ENCODE measurements around the gene NLRP1.
A peak's percentile ranks its signal among the peaks of the same experiment; 100 is the strongest.

Gene NLRP1

DNA sequence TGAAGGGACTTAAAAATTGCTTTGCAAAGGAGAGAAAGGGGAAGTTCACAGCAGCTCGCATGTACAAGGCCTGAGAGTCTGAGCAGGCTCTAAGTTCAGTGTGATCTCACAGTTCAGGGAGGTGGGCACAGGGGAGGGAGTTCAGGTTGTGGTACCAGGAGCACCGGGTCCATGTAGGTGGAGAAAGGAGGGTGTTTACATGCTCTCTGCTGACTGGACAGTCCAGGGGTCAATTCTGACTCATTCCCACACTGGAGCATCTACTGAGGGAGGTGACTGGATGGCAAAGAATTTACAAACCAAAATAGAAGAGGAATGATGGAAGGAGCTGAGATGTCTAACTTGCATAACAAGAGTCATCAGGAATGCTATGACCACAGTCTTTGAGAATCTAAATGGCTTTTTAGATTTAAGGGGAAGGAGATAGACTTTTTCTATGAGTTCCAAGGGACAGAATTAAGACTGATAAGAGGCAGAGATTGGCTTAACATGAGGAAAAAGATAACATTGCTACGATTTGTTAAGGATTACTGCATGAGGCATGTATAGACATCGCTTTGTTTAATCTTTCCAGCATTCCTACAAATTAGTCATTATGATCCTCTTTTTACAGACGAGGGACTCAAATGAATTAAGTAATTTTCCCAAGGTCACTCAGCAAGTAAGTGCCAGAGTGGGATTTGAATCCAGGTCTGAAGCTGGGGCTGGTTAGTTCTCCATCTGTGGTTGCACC lies 68.1 kb downstream of the NLRP1 start:
- no peak for DNase-seq (ENCODE audit: low read depth)

DNA sequence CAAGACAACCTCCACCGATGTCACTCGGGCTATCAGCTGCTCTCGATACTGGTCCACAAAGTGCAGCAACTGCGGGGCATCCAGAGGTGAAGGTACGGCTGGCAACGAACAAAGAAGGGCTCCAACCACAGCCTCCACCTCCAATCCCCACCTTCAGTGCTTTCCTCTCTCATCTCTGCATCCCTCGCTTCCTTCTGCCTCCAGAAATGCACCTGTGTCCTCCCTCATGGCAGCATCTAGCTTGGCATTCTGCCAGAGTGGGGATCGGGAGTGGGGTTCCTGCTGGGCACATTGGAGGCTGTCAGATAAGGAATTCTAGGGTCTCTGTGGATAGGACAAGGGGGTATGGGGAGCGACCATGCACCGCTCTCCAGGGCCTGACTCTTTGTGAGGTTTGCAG lies 69.3 kb downstream of the NLRP1 start:
- DNase-seq (ENCODE audit: low read depth), result no peak

DNA sequence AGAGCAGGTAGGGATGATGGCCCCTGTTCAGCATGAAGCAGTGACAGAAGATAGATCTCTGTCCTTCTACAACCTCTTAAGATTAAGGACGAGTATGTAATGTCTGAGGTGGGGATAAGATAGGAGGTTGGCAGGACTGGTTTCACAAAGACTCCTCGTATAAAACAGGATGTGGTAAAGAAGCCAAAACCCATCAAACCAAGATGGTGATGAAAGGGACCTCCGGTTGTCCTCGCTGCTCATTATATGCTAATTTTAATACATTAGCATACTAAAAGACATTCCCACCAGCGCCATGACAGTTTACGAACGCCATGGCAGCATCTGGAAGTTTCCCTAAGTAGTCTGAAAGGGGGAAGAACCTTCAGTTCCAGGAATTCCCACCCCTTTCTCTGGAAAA lies 70.7 kb downstream of the NLRP1 start:
- no peak for DNase-seq (ENCODE audit: low read depth)

DNA sequence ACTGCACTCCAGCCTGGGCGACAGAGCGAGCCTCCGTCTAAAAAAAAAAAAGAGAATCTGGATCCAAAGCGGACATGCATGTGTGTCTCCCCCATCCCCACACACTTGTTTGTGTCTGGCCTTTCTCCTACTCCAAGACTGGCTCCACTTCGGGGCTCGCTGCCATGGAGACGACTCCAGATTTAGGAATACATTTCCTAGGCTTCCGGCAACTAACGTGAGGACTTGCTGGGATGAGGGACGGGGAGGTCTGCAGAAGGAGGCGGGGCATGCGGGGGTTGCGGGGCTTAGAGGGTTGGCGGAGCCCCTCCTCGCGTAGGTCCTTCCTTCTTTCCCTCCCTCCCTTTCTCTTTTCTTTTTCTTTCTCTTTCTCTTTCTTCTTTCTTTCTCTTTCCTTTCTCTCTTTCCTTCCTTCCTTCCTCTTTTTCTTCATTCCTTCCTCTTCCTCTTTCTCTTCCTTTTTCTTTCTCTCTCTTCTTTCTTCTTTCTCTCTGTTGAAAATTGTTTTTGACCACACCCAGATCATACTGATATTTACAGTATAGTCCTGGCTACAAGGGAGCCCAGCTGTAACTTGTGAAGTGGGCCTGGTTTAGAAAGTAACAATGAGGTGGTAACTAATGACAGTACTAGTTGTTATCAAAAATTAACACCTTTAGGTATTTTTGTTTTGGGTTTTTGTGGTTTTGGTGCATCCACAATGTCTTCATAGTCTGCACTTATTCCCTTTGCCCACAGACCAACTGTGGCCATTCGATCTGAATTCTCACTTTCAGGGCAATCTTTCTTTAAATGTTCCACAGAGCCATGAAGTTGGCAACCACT lies 72.7 kb downstream of the NLRP1 start:
- no peak for DNase-seq (ENCODE audit: low read depth)

DNA sequence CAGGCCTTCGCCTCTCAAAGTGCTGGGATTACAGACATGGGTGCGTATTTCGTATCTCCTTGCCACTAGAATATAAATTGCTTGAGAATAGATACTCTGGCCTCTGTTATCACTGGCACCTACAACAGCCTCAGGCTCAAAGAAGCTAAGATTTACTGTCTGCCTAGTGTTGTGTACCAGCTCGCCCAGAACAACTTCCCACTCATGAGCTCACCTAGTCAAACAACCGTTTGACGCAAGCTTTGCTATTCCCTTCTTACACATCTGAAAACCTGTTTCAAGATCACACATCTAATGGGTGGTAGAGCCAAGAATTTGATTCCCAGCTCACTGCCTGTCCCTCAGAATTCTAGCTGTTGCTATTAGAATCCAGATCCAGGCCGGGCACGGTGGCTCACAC lies 73.5 kb downstream of the NLRP1 start:
- no peak for DNase-seq (ENCODE audit: low read depth)

DNA sequence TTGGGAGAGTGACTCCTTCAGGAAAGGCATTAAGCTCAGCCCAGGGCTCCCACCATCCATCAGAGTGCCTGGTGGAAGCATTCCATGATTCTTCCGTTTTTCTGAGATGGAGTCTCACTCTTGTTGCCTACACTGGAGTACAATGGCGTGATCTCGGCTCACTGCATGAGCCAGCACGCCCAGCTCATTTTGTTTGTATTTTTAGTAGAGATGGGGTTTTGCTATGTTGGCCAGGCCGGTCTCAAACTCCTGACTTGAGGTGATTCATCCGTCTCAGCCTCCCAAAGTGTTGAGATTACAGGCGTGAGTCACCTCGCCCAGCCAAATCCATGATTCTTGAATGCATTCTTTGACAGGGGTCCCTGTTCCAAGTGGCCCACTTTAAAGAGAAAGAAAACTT lies 74.8 kb downstream of the NLRP1 start:
- DNase-seq (ENCODE audit: low read depth), result no peak

DNA sequence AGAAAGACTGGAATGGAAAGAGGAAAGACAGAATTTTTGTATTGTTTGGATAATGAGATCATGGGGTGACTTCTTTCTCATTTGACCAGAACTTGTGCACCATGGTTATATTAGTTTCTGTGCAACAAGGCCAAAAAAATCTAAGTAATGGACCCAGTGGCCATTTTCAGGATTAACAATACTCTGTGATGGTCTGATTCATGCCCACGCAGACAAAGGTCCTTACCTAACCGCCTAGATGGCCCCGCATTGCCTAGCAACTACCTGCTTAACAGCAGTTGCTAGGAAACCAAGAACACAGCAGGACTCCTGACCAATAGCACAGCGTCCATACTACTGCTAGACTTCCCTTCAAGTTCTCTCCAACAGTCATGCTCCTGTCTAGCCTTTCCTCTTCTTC lies 75.5 kb downstream of the NLRP1 start:
- no peak for DNase-seq (ENCODE audit: low read depth)

DNA sequence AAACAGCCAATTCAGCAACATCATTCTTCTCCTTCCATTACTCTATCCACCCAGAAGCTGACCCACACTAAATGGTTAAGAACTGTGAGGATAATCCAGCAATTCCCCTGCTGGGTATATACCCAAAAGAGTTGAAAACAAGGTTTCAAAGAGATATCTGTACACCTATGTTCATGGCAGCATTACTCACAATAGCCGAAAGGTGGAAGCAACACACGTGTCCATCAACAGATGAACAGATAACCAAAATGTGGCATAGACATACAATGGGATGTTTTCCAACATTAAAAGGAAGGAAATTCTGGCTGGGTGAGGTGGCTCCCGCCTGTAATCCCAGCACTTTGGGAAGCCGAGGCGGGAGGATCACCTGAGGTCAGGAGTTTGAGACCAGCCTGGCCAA lies 78.0 kb downstream of the NLRP1 start:
- no peak for DNase-seq (ENCODE audit: low read depth)

DNA sequence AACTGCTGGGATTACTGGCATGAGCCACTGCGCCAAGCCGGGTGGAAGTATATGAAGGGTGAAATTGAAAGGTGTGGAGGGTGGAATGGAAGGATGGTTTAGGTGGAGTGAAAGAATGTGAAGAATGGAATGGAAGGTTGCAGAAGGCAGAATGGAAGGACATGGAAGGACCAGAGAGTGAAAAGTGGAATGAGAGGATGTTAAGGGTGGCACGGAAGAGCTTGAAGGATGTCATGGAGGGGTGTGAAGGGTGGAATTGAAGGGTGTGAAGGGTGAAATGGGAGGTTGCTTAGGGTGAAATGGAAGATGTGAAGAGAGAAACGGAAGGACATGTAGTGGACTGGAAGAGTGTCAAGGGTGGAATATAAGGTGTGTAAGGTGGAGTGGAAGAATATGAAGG lies 81.8 kb downstream of the NLRP1 start:
- no peak for DNase-seq (ENCODE audit: low read depth)

DNA sequence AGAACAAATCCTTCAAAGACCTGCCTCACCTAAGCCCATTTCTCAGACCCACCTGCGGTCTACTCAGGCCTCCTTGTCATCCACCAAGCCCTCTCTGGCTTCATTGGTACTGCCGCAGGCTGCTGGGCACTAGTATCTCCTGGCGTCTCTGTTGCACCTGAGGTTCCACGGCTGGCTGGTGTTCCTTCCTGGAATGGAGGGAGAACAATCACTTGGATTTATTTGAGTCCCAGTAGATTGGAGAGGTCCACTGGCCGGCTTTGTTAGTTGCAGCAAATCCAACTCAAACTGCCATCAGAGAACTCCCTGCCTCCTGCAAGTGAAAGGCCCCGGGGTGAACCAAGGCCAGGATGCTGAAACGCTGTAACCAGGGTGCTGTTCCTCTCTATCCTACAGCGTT lies 82.6 kb downstream of the NLRP1 start:
- no peak for DNase-seq (ENCODE audit: low read depth)

DNA sequence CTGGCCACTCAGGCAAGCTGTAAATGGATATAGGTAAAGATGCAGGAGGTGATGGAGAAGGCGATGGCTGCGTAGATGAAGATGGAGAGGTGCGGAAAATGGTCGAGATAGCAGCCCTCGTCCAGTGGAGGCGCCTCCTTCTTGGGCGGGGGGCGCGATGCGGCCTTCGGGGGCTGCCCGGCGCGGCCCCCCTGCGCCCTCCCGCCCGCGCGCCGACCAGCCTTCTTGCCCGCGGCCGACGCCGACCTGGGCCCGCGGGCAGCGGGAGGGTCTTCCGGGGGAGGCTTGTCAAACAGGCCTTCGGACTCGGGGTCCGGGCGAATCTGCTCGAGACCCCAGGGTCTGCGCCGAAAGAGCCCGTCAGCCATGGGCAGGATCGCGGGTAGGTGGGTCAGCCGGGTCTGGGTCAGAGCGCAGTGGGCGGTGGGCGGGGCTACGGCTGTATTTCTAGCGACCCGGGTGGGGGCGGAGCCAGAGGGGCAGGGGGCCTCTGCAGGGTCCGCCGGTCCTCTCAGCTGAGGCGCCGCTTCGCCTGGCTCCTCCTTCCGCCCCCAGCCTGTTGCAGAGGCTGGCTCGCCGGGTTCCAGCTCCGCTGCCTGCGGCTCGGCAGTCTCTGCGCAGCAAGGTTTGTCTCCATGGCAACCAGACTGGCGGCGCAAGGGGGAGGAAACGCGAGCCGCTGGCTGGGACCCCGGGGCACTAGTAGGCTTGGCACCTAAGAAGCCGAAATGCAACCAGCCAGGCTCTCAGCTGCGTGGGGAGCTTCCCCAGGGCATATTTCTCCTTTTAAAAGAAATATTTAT lies 83.5 kb downstream of the NLRP1 start:
- DNase-seq (ENCODE audit: low read depth), result peak; percentile 72

DNA sequence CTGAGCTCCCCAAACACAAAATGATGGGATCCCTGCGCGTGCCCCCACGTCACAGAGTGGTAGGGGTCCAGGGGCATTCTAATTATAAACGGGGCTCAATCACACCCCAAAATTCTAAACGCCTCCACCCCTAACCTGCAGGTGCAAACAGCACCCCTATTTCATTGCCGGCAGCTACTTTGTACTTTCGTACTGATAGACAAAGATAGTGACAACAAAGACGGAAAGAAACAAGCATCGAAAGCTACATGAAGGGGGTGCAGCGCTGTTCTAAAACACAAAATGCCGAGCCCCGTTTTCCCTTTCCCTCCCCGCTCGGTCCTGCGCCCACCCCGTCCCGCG lies 84.1 kb downstream of the NLRP1 start:
- DNase-seq (ENCODE audit: low read depth), result no peak

DNA sequence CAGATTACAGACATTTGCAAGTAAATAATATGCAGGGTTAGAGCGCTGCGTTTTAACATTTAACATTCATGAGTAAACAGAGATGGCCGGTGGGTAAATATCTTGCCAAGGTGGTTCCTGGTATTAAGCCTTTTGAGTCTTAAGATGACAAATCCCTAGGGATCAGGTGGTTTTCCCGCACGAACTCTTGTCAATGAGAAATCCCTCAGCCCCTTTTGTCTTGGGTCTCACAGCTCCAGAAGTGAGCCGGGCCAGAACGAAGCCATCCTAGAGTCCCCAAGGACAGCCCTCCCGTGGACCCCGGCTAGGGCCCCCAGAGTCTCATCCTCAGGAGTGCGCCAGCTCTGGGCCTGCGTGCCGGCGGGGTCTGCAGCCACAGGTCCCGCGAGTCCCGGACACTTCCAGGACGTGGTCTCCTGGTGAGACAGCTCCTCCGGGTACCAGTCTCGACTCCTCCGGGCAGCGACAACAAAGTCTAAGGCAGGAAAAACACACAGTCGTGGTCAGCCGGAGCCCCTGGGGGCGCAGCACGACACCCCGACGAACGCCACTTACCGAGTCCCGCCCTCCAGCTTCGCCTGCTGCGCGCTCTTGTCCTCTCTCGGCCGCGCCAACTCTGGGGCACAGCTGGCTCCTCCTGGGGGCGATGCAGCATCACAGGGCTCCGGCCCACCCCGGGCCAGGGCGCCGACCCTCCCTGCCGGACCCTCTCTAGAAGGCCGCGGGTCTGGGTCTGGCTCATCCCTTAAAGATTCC lies 84.7 kb downstream of the NLRP1 start:
- DNase-seq (ENCODE audit: low read depth), result no peak

DNA sequence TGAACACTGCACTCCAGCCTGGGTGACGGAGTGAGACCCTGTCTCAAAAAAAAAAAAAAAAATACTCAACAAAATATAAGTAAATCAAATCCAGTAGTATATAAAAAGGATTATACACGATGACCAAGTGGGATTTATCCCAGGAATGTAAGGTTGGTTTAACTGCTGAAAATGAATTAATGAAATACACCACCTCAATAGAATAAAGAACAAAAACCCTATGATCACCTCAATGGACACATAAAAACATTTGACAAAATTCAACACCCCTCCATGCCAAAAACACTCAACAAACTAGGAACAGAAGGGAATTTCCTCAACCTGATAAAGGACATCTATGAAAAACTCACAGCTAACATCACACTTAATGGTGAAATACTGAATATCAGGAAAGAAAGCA lies 91.3 kb downstream of the NLRP1 start:
- no peak for DNase-seq (ENCODE audit: low read depth)

DNA sequence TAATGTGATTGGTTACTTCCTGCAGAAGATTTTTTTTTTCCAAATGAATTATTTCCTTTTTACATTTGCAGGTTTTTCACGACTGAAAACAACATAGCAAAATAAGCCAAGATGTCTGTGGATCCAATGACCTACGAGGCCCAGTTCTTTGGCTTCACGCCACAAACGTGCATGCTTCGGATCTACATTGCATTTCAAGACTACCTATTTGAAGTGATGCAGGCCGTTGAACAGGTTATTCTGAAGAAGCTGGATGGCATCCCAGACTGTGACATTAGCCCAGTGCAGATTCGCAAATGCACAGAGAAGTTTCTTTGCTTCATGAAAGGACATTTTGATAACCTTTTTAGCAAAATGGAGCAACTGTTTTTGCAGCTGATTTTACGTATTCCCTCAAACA lies 95.6 kb downstream of the NLRP1 start:
- no peak for DNase-seq (ENCODE audit: low read depth)

DNA sequence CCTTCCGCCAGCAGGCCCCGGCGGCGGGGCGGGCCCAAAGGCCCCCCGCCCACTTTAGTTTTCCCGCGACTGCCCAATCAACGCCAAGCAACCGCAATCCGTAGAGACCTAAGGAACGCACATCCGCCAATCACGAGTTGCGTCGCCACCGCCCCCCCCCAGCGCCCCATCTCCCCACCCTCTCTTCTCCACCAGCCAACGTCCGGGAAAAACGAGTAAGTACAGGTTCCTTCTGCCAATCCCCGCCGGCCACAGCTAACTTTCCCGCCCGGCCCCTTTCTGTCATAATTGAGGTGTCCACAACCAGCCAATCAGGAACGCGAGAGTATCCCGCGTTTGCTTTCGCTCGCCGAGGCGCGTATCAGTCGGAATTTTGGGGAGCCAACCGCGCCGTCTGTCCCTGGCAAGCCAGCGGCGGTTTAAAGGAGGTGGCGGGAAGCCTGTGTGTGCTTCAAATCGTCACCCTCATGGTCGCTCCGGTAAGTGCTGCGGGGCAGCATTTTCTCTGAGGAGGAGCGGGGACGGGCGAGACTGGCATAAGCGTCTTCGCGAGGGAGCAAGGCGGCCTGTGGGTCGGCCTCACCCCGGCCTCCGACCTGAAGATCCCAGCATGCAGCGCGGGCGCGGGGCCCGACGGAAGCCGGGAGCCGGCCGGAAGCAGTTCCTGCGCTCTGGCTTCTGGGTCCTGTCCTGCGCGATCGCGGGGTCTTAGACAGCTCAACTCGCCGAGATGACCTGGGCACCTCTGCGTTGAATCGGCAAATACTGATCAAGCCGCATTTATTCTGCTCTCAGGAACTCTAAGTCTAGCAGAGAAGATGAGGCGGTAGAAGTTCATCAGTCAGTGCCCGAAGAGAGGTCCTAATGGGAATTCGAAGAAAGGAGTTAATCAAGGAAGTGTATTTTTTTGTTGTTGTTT lies 97.8 kb downstream of the NLRP1 start, which contains the start of gene MIS12:
TSS of gene MIS12 (plus strand) at position 361 of the 919 bp plus-strand sequence. CDS start 2,297 bp downstream, outside the sequence.
- peak; percentile 93 for DNase-seq (ENCODE audit: low read depth)

DNA sequence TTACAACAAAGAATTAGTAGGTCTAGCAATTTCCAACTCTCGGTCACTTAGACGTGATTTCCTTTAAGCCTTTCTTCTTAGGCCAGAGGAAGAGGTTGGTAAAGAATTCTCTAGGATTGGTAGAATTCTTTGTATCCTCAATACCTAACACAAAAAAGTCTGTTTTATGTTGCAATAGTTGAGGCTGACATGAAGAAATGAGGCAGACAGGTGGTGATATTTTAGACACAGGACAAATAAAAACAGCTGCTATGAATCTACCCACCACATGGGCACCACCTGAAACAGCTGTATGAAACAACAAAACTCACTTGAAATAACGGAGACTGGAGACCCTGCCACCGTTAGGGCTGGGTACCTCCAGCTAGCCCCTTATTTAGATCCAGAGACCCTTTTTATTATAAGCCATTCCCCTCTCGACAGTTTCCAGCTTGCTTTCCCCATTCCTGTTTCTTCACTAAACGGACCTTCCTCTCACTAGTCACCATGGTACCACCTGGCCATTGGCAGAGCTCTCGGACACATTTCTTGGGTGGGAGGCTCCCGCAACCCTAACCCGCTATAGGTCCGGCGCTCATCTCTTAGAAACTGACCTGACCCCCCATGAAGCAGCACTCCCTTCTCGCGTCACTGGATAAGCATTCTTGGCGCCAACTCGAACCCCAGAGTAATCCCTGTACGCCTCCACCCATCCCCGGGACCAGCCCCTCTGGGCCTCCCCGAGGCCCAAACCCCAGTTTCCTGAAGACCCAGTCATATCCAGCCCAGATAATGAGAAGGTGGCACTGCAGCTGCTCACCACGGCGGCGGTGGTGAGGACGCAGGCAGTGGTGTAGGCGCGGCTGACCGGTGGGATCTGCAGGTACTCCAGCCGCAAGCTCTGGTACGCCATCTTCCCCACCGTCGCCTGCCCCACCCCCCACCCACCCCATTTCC lies 98.8 kb downstream of the NLRP1 start, which contains the start of gene DERL2:
TSS of gene DERL2 (minus strand) at position 909 of the 936 bp plus-strand sequence. CDS start at position 892, 17 bp downstream.
- no peak for DNase-seq (ENCODE audit: low read depth)

DNA sequence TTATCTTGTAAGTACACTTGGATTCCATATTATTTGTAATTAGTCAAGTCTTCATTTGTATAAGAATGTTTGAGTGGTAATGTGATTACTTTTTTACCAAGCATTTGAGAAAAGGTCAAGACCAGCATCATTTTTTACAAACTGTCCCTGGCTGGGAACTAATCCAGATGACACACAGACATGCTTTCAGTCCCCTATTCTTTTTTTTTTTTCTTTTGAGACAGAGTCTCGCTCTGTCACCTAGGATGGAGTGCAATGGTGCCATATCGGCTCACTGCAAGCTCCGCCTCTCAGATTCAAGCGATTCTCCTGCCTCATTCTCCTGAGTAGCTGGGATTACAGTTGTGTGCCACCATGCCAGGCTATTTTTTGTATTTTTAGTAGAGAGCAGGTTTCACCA lies 102.9 kb downstream of the NLRP1 start:
- no peak for DNase-seq (ENCODE audit: low read depth)

DNA sequence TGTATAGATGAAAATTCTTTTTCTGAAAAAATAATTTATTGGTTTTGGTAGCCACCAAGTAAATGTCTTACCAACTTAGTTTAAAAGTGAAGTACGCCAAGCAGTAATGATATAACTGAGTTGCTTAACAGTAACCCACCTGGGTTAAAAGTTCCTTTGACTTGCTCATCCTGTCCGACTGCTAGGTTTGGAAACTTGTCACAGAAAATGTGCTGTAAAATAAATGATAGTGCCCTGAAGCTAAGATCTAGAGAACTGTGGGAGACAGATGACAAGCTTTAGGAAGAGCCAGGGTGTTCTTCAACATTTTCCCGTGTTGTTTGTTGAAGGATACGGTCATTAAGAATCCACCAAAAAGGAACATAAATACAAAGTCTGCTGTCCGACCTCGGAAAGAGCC lies 103.3 kb downstream of the NLRP1 start:
- DNase-seq (ENCODE audit: low read depth), result no peak

DNA sequence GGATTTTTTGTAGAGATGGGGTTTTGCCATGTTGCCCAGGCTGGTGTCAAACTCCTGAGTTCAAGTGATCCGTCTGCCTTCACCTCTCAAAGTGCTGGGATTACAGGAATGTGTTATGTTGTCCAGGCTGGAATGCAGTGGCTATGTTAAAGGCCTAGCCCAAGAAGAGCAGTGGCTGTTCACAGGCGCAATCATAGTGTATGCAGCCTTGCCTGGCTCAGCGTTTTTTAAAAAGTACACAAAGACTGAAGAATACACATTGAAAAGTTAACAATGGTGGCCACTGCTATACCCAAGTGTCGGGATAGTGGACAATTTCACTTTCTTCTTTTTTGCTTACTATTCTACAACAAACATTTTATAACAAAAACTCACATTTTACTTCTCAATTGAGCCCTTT lies 105.3 kb downstream of the NLRP1 start:
- no peak for DNase-seq (ENCODE audit: low read depth)

All from activated T-cell treated with anti-CD3 and anti-CD28 coated beads for 48 hours (primary cell).